CD4-positive, alpha-beta T cell (primary cell): ENCODE measurements around the gene ABHD17C. TPM values are rescaled to one million over a fixed set of nuclear protein-coding genes. Genes with fewer than 3 reads are reported as not detected.

Source experiments
- ATAC-seq: fragments of 200-7000 bp; cut with Tn5 transposase; one replicate; pipeline ENCODE4 v1.10.0; 2022; ENCODE audit warnings: mild to moderate bottlenecking; ENCODE audit not compliant: poor library complexity
- CTCF ChIA-PET: fragments of 350-600 bp; sonication (Branson Sonifier 250); formaldehyde crosslinking; loops from one replicate; lab custom pipeline; 2021; ENCODE audit warnings: antibody characterized with exemption, inconsistent platforms; lab: Charles Lee
- POLR2A ChIA-PET: fragments of 350-600 bp; sonication (Branson Sonifier 250); formaldehyde crosslinking; loops from one replicate; lab custom pipeline; 2021; ENCODE audit warnings: antibody characterized with exemption, inconsistent platforms; lab: Charles Lee
- DNase-seq, 14 experiments: peaks; one replicate each; pipeline ENCODE4 v3.0.0-alpha.2; 2013 to 2020; ENCODE audit warnings: mixed read lengths in 2 of 14
- H3K27ac ChIP-seq, 2 donors: one replicate each; pipeline versions ENCODE4 v1.5.1 to v1.7.0; 2013; ENCODE audit warnings: low read length in 2 of 2, low read depth in 1 of 2, mild to moderate bottlenecking in 1 of 2
- H3K27me3 ChIP-seq, 2 experiments: 1 replicate in 1 of 2; 2 replicates in 1 of 2; pipeline versions ENCODE4 v1.6.1 to v1.7.0; 2013; ENCODE audit warnings: low read length in 2 of 2, control low read depth in 1 of 2, mild to moderate bottlenecking in 1 of 2, moderate library complexity in 1 of 2; ENCODE audit not compliant: insufficient read depth in 2 of 2, control insufficient read depth in 1 of 2
- H3K36me3 ChIP-seq: one replicate; pipeline ENCODE4 v1.6.1; 2013; ENCODE audit warnings: low read length, control low read depth; ENCODE audit not compliant: insufficient read depth
- H3K4me1 ChIP-seq: one replicate; pipeline ENCODE4 v1.6.1; 2013; ENCODE audit warnings: low read length, control low read depth; ENCODE audit not compliant: insufficient read depth
- H3K4me3 ChIP-seq: one replicate; pipeline ENCODE4 v1.5.1; 2013; ENCODE audit warnings: mild to moderate bottlenecking, low read length, moderate library complexity
- H3K9me3 ChIP-seq, 2 experiments: 1 replicate in 1 of 2; 2 replicates in 1 of 2; pipeline versions ENCODE4 v1.6.1 to v1.7.0; 2013; ENCODE audit warnings: low read length in 2 of 2, mild to moderate bottlenecking in 2 of 2, control low read depth in 1 of 2, moderate library complexity in 1 of 2; ENCODE audit not compliant: control insufficient read depth in 1 of 2, insufficient read depth in 1 of 2
- H3K27ac Mint-ChIP-seq: one replicate; pipeline ENCODE4 v1.8.0; 2020; ENCODE audit warnings: mixed read lengths
- H3K27me3 Mint-ChIP-seq: one replicate; pipeline ENCODE4 v1.8.0; 2021; ENCODE audit warnings: mixed read lengths
- H3K36me3 Mint-ChIP-seq: one replicate; pipeline ENCODE4 v1.8.0; 2021; ENCODE audit warnings: low read depth, mixed read lengths
- H3K4me1 Mint-ChIP-seq: one replicate; pipeline ENCODE4 v1.8.0; 2021; ENCODE audit warnings: low read depth, mixed read lengths
- H3K4me3 Mint-ChIP-seq: one replicate; pipeline ENCODE4 v1.8.0; 2020; ENCODE audit warnings: mild to moderate bottlenecking, mixed read lengths
- H3K9me3 Mint-ChIP-seq: one replicate; pipeline ENCODE4 v1.8.0; 2020; ENCODE audit warnings: mixed read lengths
- intact Hi-C, 2 experiments: fragments of 100-400 bp; cut with DNase I in 1 of 2; cut with micrococcal nuclease in 1 of 2; formaldehyde crosslinking; loops; one replicate each; pipeline versions ENCODE4 v1.15.1 to v1.9.0; 2023 to 2025; cut with DNase I, micrococcal nuclease
- total RNA-seq, 174 experiments: library from RNA in 2 of 174; stranded (reverse) in 2 of 174; gene quantifications; one replicate each; pipeline ENCODE4 v1.2.3 and lab custom pipeline; 2021 to 2026
- TF ChIP-seq, protein P1 (sequence below): fragments of 200-600 bp; IDR thresholded peaks from one replicate; pipeline ENCODE4 v1.8.0; 2022; ENCODE audit warnings: antibody characterized with exemption, mild to moderate bottlenecking

ABHD17C gene
- total RNA-seq, 2 experiments from 2014 or later = 0.33 to 0.59 TPM

DNA sequence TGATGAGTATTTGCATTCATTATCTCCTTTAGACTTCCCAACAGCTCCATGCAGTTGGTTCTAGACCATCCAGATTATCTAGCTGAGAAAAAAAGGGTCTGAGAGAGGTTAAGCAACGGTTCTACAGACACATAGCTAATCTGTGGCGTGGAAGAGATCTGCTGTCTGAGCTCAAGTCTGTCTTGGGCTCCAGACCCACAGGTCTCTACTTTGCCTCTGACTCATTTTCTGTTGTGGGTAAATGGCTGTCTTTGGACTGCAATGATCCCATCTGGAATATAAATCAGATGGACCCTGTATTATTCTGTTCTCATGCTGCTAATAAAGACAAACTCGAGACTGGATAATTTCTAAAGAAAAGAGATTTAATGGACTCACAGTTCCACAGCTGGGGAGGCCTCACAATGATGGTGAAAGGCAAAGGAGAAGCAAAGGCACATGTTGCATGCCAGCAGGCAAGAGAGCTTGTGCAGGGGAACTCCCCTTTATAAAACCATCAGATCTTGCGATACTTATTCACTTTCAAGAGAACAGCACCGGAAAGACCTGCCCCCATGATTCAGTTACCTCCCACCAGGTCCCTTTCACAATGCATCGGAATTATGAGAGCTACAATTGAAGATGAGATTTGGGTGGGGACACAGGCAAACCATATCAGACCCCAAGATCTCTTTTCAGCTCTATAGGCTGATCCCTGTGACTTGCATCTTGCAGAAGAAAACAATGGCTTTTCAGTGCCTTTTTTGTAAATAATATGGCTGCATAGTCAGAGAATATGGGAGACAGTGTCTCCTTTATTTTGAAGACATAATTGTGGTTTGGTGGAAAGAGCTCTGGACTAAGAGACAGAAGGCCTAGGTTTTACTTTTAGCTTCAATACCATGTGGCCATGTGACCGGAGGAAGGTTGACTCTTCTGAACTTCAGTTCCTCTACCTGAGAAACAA, 108.7 kb downstream of the ABHD17C start:
- H3K36me3 Mint-ChIP-seq = no peaks in the 10 kb centered on the region
- no peaks in the 10 kb centered on the region for H3K27me3 Mint-ChIP-seq
- peak overlapping the region; percentile 21 for H3K4me3 Mint-ChIP-seq
- peak overlapping the region; percentile 25 for H3K27ac Mint-ChIP-seq
- ChIA-PET POLR2A (interaction anchor here (1.4 kb wide), 1 partner anchor 171 kb away, joined by 3 read pairs; no protein-coding TSS in a partner anchor), CTCF (no interaction called here)
- Histone ChIP-seq H3K9me3 (no peaks in the 10 kb centered on the region), H3K36me3 (no peaks in the 10 kb centered on the region), H3K4me3 (no peak overlapping the region), H3K27ac (no peak overlapping the region), H3K4me1 (peaks cover 9% of the 10 kb centered on the region), H3K27me3 (no peaks in the 10 kb centered on the region)
- intact Hi-C loops = no loop called here
- DNase-seq (peak in 3 of 14 experiments; percentile 13 to 23 (median 15)), ATAC-seq (no peak)
- peaks cover 24% of the 10 kb centered on the region for H3K4me1 Mint-ChIP-seq
- H3K9me3 Mint-ChIP-seq = no peaks in the 10 kb centered on the region
- TF ChIP-seq, protein P1, sequence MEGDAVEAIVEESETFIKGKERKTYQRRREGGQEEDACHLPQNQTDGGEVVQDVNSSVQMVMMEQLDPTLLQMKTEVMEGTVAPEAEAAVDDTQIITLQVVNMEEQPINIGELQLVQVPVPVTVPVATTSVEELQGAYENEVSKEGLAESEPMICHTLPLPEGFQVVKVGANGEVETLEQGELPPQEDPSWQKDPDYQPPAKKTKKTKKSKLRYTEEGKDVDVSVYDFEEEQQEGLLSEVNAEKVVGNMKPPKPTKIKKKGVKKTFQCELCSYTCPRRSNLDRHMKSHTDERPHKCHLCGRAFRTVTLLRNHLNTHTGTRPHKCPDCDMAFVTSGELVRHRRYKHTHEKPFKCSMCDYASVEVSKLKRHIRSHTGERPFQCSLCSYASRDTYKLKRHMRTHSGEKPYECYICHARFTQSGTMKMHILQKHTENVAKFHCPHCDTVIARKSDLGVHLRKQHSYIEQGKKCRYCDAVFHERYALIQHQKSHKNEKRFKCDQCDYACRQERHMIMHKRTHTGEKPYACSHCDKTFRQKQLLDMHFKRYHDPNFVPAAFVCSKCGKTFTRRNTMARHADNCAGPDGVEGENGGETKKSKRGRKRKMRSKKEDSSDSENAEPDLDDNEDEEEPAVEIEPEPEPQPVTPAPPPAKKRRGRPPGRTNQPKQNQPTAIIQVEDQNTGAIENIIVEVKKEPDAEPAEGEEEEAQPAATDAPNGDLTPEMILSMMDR = no peak

DNA sequence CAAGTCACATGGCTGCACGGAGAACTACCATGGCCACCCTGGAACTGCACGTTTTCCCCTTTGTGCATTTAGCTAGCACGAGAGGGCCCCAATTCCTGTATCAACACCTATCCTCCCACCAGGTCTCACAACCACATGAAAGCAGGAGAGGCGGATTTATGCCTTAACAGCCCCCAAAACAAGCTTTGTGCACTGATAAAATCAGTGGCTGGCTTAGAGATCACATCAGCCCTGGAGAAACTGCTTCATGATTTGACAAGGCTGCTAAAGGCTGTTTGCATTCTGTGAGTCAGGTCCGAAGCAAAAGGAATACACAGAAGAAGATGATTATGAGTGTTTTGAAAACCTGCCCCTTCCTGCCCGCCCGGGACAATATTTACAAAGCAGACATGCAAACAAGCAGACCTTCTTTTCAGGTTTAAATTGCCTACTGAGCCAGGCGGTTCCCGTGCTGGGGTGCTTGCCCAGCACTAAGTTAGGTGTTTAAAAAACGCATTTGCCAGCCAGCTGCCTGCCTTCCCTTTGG, 109.9 kb downstream of the ABHD17C start:
- Histone ChIP-seq H3K27ac (no peak overlapping the region), H3K36me3 (no peaks in the 10 kb centered on the region), H3K27me3 (no peaks in the 10 kb centered on the region), H3K4me3 (no peak overlapping the region), H3K9me3 (no peaks in the 10 kb centered on the region), H3K4me1 (peaks cover 9% of the 10 kb centered on the region)
- Mint-ChIP-seq H3K36me3 (no peaks in the 10 kb centered on the region), H3K27ac (no peak overlapping the region), H3K9me3 (no peaks in the 10 kb centered on the region), H3K4me1 (peaks cover 24% of the 10 kb centered on the region), H3K27me3 (no peaks in the 10 kb centered on the region), H3K4me3 (no peak overlapping the region)
- DNase-seq (peak in 1 of 14 experiments; percentile 4), ATAC-seq (no peak)
- intact Hi-C loops = no loop called here
- ChIA-PET POLR2A (interaction anchor here (1.3 kb wide), 1 partner anchor 22 kb away, joined by 3 read pairs; no protein-coding TSS in a partner anchor), CTCF (no interaction called here)
- TF ChIP-seq, protein P1 = no peak

Other genes starting within 250 kb of the ABHD17C start
- gene CEMIP, start 84.1 kb downstream of the ABHD17C start, total RNA-seq = not detected